IMR-90 (cell line): ENCODE results near the gene BTF3L4. TPM values are rescaled to one million over a fixed set of nuclear protein-coding genes. Genes with fewer than 3 reads are reported as not detected.

Experiments
- ATAC-seq: fragments of 200-7000 bp; cut with Tn5 transposase; 2 replicates; pipeline ENCODE4 v1.9.1; 2020; ENCODE audit warnings: low read depth, mild to moderate bottlenecking, moderate library complexity
- BruUV-seq: library from RNA; stranded (reverse); fragments of 400-500 nt; replicated peaks from 2 replicates; lab custom pipeline; 2021; lab: Mats Ljungman, UMichigan
- CTCF ChIA-PET: fragments of 300-600 bp; formaldehyde crosslinking; extraction: SDS; loops from one replicate; lab custom pipeline; 2021; ENCODE audit warnings: antibody characterized with exemption; lab: Yijun Ruan, JAX
- POLR2A ChIA-PET: fragments of 300-600 bp; sonication (Branson Sonifier 250); formaldehyde crosslinking; loops from one replicate; lab custom pipeline; 2022; ENCODE audit warnings: antibody characterized with exemption; ENCODE audit not compliant: unreplicated experiment; lab: Charles Lee
- DNase-seq: peaks from one replicate; pipeline ENCODE4 v3.0.0; 2013
- H2AFZ ChIP-seq: replicated peaks from 2 replicates; pipeline ENCODE3; 2013; ENCODE audit warnings: low read length, mild to moderate bottlenecking; ENCODE audit not compliant: poor library complexity
- H2AK5ac ChIP-seq: 2 replicates; pipeline ENCODE4 v1.6.1; 2013; ENCODE audit warnings: low read depth, low read length, inconsistent platforms
- H2AK9ac ChIP-seq: replicated peaks from 2 replicates; pipeline ENCODE3; 2013; ENCODE audit warnings: mild to moderate bottlenecking, low read depth, low read length, moderate library complexity; ENCODE audit not compliant: poor library complexity
- H2BK120ac ChIP-seq: 2 replicates; pipeline ENCODE4 v1.6.1; 2013; ENCODE audit warnings: low read depth, low read length, inconsistent platforms
- H2BK15ac ChIP-seq: 3 replicates; pipeline ENCODE4 v1.6.1; 2013; ENCODE audit warnings: low read depth, low read length, inconsistent platforms
- H2BK20ac ChIP-seq: 2 replicates; pipeline ENCODE4 v1.6.1; 2013; ENCODE audit warnings: low read depth, mild to moderate bottlenecking, inconsistent platforms, low read length, moderate library complexity
- H2BK5ac ChIP-seq: 2 replicates; pipeline ENCODE4 v1.6.1; 2013; ENCODE audit warnings: mild to moderate bottlenecking, low read depth, low read length, inconsistent platforms; ENCODE audit not compliant: poor library complexity, severe bottlenecking
- H3K14ac ChIP-seq: replicated peaks from 2 replicates; pipeline ENCODE4 v1.6.1; 2013; ENCODE audit warnings: low read depth, low read length, inconsistent platforms
- H3K18ac ChIP-seq: 2 replicates; pipeline ENCODE4 v1.6.1; 2013; ENCODE audit warnings: low read depth, low read length, control low read depth
- H3K23ac ChIP-seq: 2 replicates; pipeline ENCODE4 v1.6.1; 2013; ENCODE audit warnings: low read depth, low read length, inconsistent platforms
- H3K27ac ChIP-seq: 2 replicates; pipeline ENCODE4 v1.5.1; 2013; ENCODE audit warnings: mild to moderate bottlenecking, control low read depth, low read length; ENCODE audit not compliant: insufficient read depth
- H3K27me3 ChIP-seq: 2 replicates; pipeline ENCODE4 v1.6.1; 2013; ENCODE audit warnings: low read length; ENCODE audit not compliant: control insufficient read depth, insufficient read depth
- H3K36me3 ChIP-seq: 2 replicates; pipeline ENCODE4 v1.6.1; 2013; ENCODE audit warnings: low read length, mixed read lengths; ENCODE audit not compliant: control insufficient read depth, insufficient read depth
- H3K4ac ChIP-seq: 2 replicates; pipeline ENCODE4 v1.6.1; 2013; ENCODE audit warnings: low read depth, low read length, inconsistent platforms
- H3K4me1 ChIP-seq: 2 replicates; pipeline ENCODE4 v1.6.1; 2013; ENCODE audit warnings: low read length, mixed read lengths; ENCODE audit not compliant: control insufficient read depth, insufficient read depth
- H3K4me2 ChIP-seq: 2 replicates; pipeline ENCODE4 v1.6.1; 2013; ENCODE audit warnings: low read depth, mild to moderate bottlenecking, control low read depth, low read length, moderate library complexity
- H3K4me3 ChIP-seq: 2 replicates; pipeline ENCODE4 v1.5.1; 2013; ENCODE audit warnings: low read depth, mild to moderate bottlenecking, control low read depth, low read length, moderate library complexity; ENCODE audit not compliant: insufficient read depth
- H3K56ac ChIP-seq: 2 replicates; pipeline ENCODE4 v1.6.1; 2013; ENCODE audit warnings: low read length, inconsistent platforms; ENCODE audit not compliant: insufficient read depth; ENCODE audit errors: extremely low read depth
- H3K79me1 ChIP-seq, 2 experiments: 2 replicates each; pipeline ENCODE4 v1.6.1; 2013; ENCODE audit warnings: low read length in 2 of 2, inconsistent platforms in 1 of 2, low read depth in 1 of 2
- H3K9ac ChIP-seq: 2 replicates; pipeline ENCODE4 v1.6.1; 2013; ENCODE audit warnings: low read depth, low read length, control low read depth
- H3K9me1 ChIP-seq: 2 replicates; pipeline ENCODE4 v1.6.1; 2013; ENCODE audit warnings: low read length, inconsistent platforms; ENCODE audit not compliant: insufficient read depth
- H3K9me3 ChIP-seq: 2 replicates; pipeline ENCODE4 v1.6.1; 2013; ENCODE audit warnings: low read length; ENCODE audit not compliant: control insufficient read depth, insufficient read depth
- H4K20me1 ChIP-seq: 2 replicates; pipeline ENCODE4 v1.6.1; 2013; ENCODE audit warnings: low read length, inconsistent platforms; ENCODE audit not compliant: insufficient read depth
- H4K5ac ChIP-seq: 2 replicates; pipeline ENCODE4 v1.6.1; 2013; ENCODE audit warnings: mild to moderate bottlenecking, low read depth, low read length, control low read depth
- H4K8ac ChIP-seq, 2 experiments: 2 replicates each; pipeline ENCODE4 v1.6.1; 2013; ENCODE audit warnings: low read depth in 2 of 2, low read length in 2 of 2, control low read depth in 1 of 2, inconsistent platforms in 1 of 2
- H4K91ac ChIP-seq: 2 replicates; pipeline ENCODE4 v1.6.1; 2013; ENCODE audit warnings: low read depth, low read length, inconsistent platforms; ENCODE audit not compliant: insufficient read depth
- BHLHE40 ChIP-seq: fragments of 150-350 bp; IDR thresholded peaks from 2 replicates; pipeline ENCODE4 v1.6.1; 2016; ENCODE audit warnings: mild to moderate bottlenecking, low read depth, low read length
- CEBPB ChIP-seq: IDR thresholded peaks from 2 replicates; pipeline ENCODE4 v1.6.1; 2012; ENCODE audit warnings: low read depth, low read length, improper control_type of control experiment
- CHD1 ChIP-seq: IDR thresholded peaks from 2 replicates; pipeline ENCODE4 v1.6.1; 2012; ENCODE audit warnings: low read depth, low read length, improper control_type of control experiment
- CTCF ChIP-seq: conservative IDR thresholded peaks from 2 replicates; pipeline ENCODE4 v1.5.1; 2012; ENCODE audit warnings: mild to moderate bottlenecking, low read depth, low read length, improper control_type of control experiment
- ELK1 ChIP-seq: fragments of 150-350 bp; IDR thresholded peaks from 2 replicates; pipeline ENCODE4 v1.6.1; 2016; ENCODE audit warnings: low read depth, mild to moderate bottlenecking, low read length, moderate library complexity, borderline replicate concordance
- FOS ChIP-seq: fragments of 150-350 bp; IDR thresholded peaks from 2 replicates; pipeline ENCODE4 v1.6.1; 2016; ENCODE audit warnings: low read depth, low read length
- MAFK ChIP-seq: IDR thresholded peaks from 2 replicates; pipeline ENCODE4 v1.6.1; 2012; ENCODE audit warnings: low read depth, low read length, improper control_type of control experiment
- MAZ ChIP-seq: IDR thresholded peaks from 2 replicates; pipeline ENCODE4 v1.6.1; 2012; ENCODE audit warnings: low read depth, mild to moderate bottlenecking, low read length, improper control_type of control experiment, moderate library complexity, borderline replicate concordance
- MXI1 ChIP-seq: IDR thresholded peaks from 2 replicates; pipeline ENCODE4 v1.6.1; 2012; ENCODE audit warnings: low read depth, mild to moderate bottlenecking, low read length, moderate library complexity, borderline replicate concordance
- NFE2L2 ChIP-seq: fragments of 150-350 bp; IDR thresholded peaks from 2 replicates; pipeline ENCODE4 v1.6.1; 2016; ENCODE audit warnings: low read depth, mild to moderate bottlenecking, low read length
- POLR2A ChIP-seq: IDR thresholded peaks from 2 replicates; pipeline ENCODE4 v1.6.1; 2012; ENCODE audit warnings: mild to moderate bottlenecking, low read depth, low read length
- RAD21 ChIP-seq: IDR thresholded peaks from 2 replicates; pipeline ENCODE4 v1.6.1; 2012; ENCODE audit warnings: low read length, improper control_type of control experiment
- RCOR1 ChIP-seq: IDR thresholded peaks from 2 replicates; pipeline ENCODE4 v1.6.1; 2012; ENCODE audit warnings: mild to moderate bottlenecking, low read length, improper control_type of control experiment; ENCODE audit not compliant: insufficient replicate concordance
- RFX5 ChIP-seq: IDR thresholded peaks from 2 replicates; pipeline ENCODE4 v1.8.0; 2012; ENCODE audit warnings: low read depth, mild to moderate bottlenecking, low read length, moderate library complexity
- SMC3 ChIP-seq: fragments of 150-350 bp; IDR thresholded peaks from 2 replicates; pipeline ENCODE4 v1.6.1; 2016; ENCODE audit warnings: low read depth, mild to moderate bottlenecking, antibody characterized with exemption, low read length, moderate library complexity
- WGBS, 2 experiments: methylation state at CpG; one replicate each; pipeline versions ENCODE4 v1.1.5 to v1.1.7; 2013; ENCODE audit warnings: missing lambda C conversion rate in 2 of 2; ENCODE audit not compliant: insufficient read length in 1 of 2; ENCODE audit errors: extremely low coverage in 2 of 2; 5-methylcytosine and 5-hydroxymethylcytosine counted together
- dilution Hi-C: fragments of 300-500 bp; cut with HindIII; formaldehyde crosslinking; loops from one replicate; pipeline ENCODE4 v1.14.3; 2018; ENCODE audit warnings: low sequenced_read_pairs; ENCODE audit not compliant: unreplicated experiment
- in situ Hi-C: fragments of 300-500 bp; cut with MboI; formaldehyde crosslinking; loops from 3 replicates; pipeline ENCODE4 v1.14.3; 2019; ENCODE audit warnings: low sequenced_read_pairs, inconsistent platforms, mixed read lengths
- intact Hi-C: fragments of 100-400 bp; cut with micrococcal nuclease; formaldehyde crosslinking; loops from 2 replicates; pipeline ENCODE4 v1.10.0; 2022
- polyA plus RNA-seq, 3 experiments: library from polyadenylated mRNA; depleted of rRNA; stranded (reverse); fragments of >200 nt; gene quantifications; 2 replicates each; pipeline ENCODE4 v1.2.3, GENCODE V29; 2012; ENCODE audit warnings: low replicate concordance in 1 of 3
- total RNA-seq: library from RNA; depleted of rRNA; stranded (reverse); fragments of >200 nt; gene quantifications from 2 replicates; pipeline ENCODE4 v1.2.3, GENCODE V29; 2012
- TF ChIP-seq, protein P1 (sequence below): fragments of 150-350 bp; IDR thresholded peaks from 2 replicates; pipeline ENCODE4 v1.6.1; 2017; ENCODE audit warnings: mild to moderate bottlenecking, antibody characterized with exemption, low read length, low read depth

Gene BTF3L4
- total and polyA plus RNA-seq, 2 of the 4 experiments (the other 2 are of a cell fraction) = 34.5 to 41.2 TPM

DNA sequence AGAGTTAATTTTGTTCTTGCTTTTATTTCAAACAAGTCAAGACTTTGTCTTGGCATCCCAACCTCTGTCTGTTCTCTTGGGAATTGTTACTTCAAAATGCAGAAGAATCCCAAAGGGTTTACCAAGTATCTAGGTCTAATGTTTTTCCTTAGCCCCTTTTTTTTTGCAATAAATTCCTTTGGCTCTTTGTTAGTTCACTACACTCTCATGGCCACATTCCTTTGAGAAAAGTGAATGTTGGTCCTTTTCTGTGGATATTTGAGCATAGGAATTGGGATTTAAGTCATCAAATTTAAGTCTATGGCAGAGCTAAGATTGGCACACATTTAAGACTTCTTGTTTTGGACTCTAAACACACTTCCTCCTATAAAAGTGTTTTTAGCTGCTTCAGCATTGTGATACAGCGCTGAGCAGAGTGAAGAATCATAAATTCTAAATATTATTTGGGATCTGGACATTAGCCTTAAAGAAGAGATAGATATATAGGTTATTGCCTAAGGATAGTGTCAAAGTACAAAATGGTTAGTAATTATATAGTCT, 1.9 kb downstream of the BTF3L4 start:
- Histone ChIP-seq H3K36me3 (peaks cover 18% of the 10 kb centered on the region), H3K14ac (no peak overlapping the region), H3K4me3 (no peak overlapping the region), H3K4ac (no peak overlapping the region), H3K9me3 (no peaks in the 10 kb centered on the region), H3K18ac (no peak overlapping the region), H2BK5ac (no peak overlapping the region), H2AK9ac (no peak overlapping the region), H3K56ac (no peak overlapping the region), H3K4me1 (peaks cover 5% of the 10 kb centered on the region; the same call in 1 of the 2 replicates), H3K27me3 (no peaks in the 10 kb centered on the region), H4K5ac (no peak overlapping the region), H4K8ac (no peak overlapping the region), H3K27ac (peak overlapping the region; percentile 7; the same call in 1 of the 2 replicates), H4K91ac (no peak overlapping the region), H3K9me1 (no peaks in the 10 kb centered on the region), H4K20me1 (peaks cover 25% of the 10 kb centered on the region; the same call in 1 of the 2 replicates), H3K23ac (0 out of 2 replicates have a peak overlapping the region, but pooled peaks have one; percentile 13), H3K4me2 (peak overlapping the region; percentile 86), H2BK15ac (no peak overlapping the region), H3K9ac (no peak overlapping the region), H2AK5ac (no peak overlapping the region), H2AFZ (no peak overlapping the region), H2BK120ac (no peak overlapping the region), H3K79me1 (peaks cover 35 to 60% of the 10 kb centered on the region in 2 experiments), H2BK20ac (no peak overlapping the region)
- DNase-seq (no peak), ATAC-seq (no peak)
- CTCF ChIA-PET = interaction anchor here (0.7 kb wide), 1 partner anchor 32 kb away, joined by 4 read pairs; no protein-coding TSS in a partner anchor
- POLR2A ChIA-PET = no interaction called here
- intact Hi-C loops = loop anchor here (2.0 kb wide), 2 partner anchors 55 to 161 kb away; no protein-coding TSS in a partner anchor
- TF ChIP-seq, protein P1, sequence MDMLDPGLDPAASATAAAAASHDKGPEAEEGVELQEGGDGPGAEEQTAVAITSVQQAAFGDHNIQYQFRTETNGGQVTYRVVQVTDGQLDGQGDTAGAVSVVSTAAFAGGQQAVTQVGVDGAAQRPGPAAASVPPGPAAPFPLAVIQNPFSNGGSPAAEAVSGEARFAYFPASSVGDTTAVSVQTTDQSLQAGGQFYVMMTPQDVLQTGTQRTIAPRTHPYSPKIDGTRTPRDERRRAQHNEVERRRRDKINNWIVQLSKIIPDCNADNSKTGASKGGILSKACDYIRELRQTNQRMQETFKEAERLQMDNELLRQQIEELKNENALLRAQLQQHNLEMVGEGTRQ = no peak
- TF ChIP-seq POLR2A (no peak), FOS (no peak), NFE2L2 (no peak), BHLHE40 (no peak), RAD21 (no peak), MAFK (no peak), ELK1 (no peak), RFX5 (no peak), CHD1 (no peak), MXI1 (no peak), CEBPB (no peak), RCOR1 (no peak), MAZ (no peak), SMC3 (no peak), CTCF (no peak)
- dilution Hi-C loops = no loop called here
- in situ Hi-C loops = no loop called here
- WGBS, 2 experiments = no CpG with 5 or more reads among the region's 1 CpG
- BruUV-seq = no TSS peak
